Bone marrow (tissue), 2 donors: ENCODE results near the gene ITSN2.
"Not testable (repeated sequence)": the region's sequence is repeated elsewhere in the genome, so short reads cannot be mapped to it uniquely, and the experiment has no call there.

ENCODE experiments used
- DNase-seq, 2 donors: peaks; one replicate each; lab custom pipeline; 2025; lab: John Stamatoyannopoulos, UW

The ITSN2 gene

DNA sequence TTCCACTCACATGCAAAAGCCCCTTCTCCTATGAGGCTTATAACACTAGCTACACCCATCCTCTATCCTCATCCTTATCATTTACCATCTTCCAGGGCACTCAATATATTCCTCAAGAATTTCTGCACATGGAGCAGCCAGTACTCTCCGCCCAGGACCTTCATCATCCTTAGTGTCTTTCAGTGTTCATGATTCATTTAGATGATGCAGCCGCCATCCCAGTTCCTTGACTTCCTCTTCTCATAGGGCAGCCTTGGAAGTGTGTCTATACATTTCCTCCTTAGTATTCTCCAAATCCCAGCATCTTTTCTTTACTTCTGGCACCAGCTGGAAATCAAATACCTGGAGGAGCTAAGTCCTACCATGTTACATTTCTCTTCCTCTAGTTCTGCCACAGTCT lies 3.0 kb upstream of the ITSN2 start:
- no peak for DNase-seq

DNA sequence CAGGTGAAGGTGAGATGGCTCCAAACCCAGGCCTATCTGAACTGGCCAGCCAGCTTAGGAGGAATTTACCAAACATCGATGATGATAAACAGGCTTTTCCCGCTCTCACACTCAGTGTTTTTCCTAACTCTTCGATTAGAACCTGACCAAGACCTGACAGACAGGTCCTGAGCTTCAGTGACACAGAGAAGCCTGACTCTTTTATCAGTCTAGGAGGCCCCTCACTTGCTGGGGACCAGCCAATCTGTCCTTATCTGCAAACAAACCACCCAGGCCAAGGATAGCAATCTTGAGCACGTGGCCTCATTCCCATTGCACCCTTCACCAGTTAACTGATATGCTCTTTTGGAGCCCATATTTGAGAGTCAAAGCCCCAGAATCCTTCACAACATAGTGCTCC lies 1.9 kb upstream of the ITSN2 start:
- DNase-seq: no peak

DNA sequence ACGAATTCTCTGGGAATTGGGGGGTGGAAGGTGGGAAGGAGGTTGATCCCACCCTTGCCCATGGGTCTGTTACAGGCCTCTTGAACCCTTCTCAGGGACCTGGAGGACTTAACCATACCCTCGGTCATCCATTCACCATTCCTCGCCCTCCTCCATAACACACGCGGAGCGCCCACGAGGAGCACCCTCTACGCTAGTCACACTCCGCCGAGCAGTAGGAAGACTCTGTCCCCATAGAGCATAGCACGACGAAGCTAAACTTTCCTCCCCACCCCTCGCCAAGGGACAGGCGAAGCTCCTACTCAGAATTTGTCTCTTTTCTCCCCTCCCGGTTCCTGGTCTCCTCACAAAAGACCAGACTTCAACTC lies 611 bp upstream of the ITSN2 start:
- no peak for DNase-seq

DNA sequence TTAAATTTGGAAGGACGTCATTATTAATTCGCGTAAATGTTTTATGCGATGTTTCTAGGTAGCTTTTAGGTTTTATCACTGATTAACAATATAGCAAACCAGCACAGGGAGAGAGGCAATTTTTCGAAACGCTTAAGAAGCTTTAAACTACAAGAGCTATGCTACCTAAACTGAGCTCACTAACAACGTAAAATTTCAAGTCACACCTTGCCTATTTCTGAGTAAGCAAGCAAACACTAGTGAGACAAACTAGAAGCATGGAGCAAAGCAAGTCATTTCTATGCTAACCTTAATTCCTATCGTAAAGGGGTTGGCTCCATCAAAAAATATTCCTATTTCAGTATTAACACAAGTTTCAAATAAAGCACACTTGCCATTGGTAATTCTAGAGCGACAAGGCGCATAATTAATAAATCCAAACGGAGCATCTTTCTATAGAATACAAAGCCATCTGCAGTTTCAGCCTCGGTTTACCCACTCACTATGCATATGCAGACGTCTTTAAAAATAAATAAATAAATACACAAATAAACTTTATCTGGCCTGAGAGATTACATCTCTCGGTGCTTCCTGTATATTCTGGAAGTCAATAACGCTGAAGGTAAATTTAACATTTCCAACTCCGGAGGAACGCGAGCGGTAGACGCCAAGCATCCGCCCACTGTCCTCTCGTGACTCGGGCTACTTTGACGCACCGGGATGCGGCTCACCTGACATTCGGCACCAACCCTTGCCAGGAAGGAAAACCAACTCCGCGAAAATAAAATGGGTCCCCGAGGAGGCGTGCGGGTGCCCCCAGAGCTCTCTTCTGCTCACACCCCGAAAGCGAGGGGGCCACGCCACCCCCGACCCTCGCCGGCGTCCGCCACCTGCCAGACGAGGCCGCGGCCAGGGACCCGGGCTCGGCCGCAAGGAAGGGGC lies 947 bp downstream of the ITSN2 start:
- DNase-seq: no peak

DNA sequence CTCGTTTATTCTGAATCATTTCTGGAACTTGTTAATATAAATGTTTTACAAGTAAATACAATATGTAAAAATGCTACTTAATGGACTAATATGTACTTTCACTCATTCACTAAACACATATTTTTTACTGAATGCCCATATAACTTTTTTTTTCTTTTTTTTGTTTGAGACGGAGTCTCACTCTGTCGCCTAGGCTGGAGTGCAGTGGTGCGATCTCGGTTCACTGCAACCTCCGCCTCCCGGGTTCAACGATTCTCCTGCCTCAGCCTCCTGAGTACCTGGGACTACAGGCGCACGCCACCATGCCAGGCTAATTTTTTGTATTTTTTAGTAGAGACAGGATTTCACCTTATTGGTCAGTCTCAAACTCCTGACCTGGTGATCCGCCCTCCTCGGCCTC lies 2.6 kb downstream of the ITSN2 start:
- DNase-seq: not testable (repeated sequence)

DNA sequence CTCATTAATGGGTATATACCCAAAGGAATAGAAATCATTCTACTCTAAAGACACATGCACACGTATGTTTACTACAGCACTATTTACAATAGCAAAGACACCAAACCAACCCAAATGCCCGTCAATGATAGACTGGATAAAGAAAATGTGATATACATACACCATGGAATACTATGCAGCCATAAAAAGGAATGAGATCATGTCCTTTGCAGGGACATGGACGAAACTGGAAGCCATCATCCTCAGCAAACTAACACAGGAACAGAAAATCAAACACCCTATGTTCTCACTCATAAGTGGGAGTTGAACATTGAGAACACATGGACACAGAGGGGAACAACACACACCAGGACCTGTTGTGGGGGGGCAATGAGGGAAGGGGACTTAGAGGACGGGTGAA lies 3.2 kb downstream of the ITSN2 start:
- DNase-seq: not testable (repeated sequence)

DNA sequence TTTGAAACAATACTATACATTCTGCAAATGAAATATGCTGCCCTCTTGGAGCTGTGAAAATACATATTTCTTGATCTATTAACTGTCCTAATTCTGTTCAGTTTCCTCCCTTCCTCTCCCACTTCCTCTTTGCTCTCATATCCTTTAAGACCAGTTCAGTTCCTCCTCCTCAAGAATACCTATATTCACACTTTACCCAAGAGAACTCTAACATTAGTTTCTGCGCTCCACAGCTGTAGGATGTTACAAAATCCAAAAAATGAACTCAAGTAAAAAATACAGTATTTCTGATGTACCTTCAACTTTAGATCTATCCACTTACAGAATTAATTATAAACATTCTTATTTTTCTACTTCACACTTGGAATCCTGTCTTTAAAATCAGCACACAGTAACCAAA lies 5.4 kb downstream of the ITSN2 start:
- DNase-seq: no peak

DNA sequence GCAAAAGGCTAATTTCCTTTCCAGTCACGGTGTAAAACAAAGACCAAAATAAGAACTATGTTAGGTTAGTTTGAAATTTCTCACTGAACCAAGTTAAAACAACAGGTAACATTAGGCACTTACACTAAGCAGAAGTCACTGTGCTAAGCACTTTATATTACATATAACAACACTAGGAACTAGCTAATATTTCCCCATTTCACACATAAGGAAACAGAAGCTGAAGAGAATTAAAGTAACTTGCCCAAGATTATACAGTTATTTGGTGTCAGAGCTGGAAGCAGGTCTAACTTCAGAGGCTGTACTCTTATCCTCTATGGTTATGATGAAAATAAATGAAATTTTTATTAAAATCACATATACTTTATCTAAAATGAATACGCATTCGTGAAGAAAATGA lies 5.9 kb downstream of the ITSN2 start:
- DNase-seq: no peak

DNA sequence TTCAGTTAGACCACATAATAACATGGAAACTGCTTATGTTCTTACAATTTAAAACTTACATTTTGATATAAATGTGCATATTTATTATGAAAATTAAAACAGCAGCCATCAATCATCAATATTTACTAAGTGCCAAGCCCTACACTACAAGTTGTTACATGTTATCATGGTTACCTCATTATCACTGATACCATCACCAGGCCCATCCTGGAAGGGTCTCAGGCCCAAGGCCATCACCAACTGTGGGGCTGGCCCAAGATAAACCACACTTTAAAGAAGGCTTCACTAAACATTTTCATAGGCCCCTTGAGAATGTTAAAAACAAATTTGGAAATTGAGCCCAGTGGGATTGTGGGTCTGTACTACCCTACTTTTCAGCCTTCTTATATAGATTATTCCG lies 6.4 kb downstream of the ITSN2 start:
- DNase-seq: no peak

DNA sequence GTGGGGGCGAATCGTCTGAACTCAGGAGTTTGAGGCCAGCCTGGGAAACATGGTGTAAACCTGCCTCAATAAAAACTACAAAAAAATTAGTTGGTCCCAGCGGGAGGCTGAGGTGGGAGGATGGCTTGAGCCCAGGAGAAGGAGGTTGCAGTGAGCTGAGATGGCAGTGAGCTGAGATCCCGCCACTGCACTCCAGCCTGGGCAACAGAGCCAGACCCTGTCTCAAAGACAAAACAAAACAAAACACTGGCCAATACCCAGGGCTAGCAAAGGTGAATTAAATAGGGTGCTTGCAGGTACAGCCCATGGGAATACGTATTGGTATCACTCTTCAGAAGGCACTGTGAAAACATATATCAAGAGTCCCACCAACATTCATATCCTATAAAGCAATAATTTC lies 7.0 kb downstream of the ITSN2 start:
- DNase-seq: no peak

DNA sequence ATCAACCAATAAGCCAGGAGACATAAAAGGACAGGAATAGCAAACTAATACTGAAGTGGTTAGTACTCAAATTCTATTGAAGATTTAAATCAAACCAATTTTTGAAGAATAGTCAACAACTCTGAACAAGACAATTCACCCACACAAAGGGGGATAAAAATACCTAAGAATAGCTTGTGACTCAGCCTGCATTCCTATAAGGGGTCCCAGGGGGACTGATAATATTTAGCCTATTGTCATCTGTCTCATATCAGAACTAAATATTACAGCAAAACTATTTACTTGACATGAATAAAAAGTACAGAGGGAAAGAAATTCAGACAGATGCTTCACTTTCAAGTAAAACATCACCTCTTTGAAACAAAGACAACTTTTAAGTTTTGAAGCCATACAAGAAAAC lies 7.7 kb downstream of the ITSN2 start:
- DNase-seq: no peak

DNA sequence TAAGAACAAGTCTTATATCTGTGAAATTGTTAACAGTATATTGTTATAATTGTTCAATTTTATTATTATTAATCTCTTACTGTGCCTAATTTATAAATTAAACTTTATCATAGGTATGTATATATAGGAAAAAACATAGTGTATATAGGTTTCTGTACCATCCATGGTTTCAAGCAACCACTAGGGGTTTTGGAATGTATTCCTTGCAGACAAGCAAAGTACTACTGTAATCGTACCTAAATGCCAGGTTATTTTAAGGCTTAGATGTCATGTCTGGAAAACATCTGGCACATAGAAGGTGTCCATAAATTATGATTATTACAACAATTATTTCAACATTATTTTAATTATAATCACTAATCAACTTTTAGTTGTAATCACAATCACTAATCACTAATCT lies 8.4 kb downstream of the ITSN2 start:
- DNase-seq: no peak

DNA sequence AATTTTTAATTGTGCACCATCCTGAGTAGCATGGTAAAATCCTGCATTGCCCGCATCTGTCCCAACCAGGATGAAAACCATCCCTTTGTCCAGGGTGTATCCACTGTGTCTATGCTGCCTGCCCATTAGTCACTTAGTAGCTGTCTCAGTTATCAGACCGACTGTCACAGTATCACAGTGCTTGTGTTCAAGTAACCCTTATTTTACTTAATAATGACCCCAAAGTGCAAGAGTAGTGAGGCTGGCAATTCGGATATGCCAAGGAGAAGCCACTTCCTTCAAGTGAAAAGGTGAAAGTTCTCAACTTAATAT lies 8.8 kb downstream of the ITSN2 start:
- DNase-seq: no peak

DNA sequence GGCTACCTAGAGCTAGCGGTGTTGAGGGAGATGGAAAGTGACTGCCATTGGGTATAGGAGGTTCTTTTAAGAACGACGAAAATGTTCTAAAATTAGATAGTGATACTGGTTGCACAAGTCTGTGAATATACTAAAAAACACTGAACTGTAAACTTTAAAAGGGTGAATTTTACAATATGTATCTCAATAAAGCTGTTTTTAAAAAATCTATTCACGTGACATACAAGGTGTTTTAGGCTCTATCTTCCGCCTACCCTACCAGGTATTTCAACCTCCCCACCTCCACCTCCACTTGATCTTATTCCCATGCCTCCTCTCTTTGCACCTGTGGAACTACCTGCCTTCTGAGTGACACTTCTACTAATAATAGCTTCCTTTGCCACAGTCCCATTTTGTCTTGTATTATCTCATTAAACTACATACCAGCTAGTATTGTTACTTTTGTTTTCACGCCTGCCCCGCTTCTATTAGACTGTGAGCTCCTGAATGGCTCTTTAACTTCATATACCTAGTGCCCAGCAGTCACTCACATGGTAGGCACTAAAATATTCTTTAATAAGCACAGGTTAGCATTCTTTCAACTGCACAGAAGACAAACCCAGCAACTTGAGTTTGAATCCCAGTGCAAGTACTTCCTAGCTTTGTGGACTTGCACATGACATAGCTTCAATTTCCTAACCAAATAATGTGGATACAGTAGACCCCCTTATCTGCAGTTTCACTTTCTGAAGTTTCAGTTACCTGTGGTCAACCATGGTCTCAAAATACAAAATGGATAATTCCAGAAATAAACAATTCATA lies 9.3 kb downstream of the ITSN2 start:
- no peak for DNase-seq

DNA sequence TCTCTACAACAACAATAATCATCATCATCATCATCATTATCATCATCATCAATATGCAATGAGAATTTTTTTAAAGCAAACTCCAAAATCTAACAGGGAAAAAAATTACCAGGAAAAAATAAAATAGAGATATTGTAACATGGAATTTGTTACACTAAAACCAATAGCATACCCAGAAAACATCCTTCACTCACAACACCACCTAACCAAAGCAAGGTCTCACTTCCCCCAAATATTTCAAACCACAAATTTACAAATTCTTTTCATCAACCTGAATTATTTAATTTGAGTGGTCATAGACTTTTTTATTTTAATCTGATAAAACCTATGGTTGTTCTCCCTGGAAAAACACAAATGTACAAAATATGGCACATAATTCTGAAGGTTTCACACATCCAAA lies 11.2 kb downstream of the ITSN2 start:
- no peak for DNase-seq

DNA sequence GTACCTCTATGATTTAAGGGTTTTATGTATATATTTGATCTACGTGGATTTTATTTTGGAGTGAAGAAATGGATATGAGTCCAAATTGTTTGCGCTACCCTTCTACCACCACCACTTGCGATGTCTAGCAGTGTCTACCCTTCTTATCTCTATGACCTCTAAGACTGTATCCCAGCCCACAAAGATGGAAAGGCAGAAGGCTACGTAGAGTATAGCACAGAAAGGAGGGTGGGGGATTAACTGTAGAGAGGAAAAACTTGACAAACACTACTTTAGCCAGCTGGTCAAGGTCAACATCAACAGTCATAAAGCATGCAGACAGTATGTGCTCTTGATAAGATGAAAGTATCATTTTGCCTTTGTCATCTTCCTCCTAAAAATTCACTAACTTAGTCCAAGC lies 14.4 kb downstream of the ITSN2 start:
- DNase-seq: no peak

DNA sequence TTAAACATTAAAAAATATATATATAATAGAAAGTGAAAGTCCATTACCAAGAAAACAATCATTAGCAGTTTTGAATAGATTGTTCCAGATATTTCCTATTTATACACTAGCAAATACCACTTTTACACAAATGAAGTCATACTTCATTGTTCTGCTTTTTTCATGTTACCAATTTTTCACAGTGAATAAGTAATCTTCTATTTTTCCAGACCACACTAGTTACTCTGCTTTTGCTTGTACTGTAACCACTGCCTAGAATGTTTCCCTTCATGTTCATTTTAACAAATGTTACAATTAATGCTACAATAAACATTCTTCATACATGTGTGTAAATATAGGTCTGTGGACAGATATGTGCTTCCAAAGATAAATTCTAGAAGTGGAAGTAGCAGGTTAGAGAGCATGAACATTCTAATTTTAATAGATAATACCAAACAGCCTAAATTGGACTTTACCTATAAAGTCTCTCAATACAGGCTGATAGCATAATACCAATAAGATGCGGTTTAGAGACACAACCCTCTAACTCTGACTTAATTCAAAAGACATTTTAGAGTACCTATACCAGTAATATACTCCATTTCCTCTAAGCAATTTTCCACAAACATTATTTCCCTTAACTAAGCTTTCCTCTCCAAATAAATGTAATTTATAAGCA lies 17.0 kb downstream of the ITSN2 start:
- DNase-seq: peak in 1 of 2 donors; percentile 29

DNA sequence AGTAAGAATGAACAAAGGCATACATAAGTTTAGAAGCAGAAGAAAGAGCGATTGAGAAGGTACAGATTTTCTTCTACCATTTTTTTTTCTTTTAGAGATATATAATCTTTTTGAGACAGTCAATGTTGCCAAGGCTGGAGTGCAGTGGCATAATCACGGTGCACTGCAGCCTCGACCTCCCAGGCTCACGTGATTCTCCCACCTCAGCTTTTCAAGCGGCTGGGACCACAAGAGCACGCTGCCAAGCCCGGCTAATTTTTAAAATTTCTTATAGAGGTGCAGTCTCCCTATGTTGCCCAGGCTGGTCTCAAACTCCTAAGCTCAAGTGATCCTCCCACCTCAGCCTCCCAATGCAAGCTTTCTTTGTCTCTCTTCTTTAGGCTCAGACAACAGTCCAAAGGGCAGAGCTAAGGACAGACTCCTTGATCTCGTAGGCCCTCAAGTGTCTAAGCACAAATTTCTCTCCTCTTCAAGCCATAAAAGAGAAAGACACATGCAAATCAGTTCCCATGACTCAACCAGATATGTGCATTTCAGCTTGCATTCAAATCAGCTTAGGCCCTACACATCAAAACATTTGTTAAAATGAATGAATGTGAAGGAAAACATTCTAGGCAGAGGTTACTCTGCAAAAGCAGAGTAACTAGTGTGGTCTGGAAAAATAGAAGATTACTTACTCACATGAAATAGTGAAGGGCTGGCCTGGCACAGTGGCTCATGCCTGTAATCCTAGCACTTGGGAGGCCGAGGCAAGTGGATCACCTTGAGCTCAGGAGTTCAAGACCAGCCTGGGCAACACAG lies 18.0 kb downstream of the ITSN2 start:
- no peak for DNase-seq

DNA sequence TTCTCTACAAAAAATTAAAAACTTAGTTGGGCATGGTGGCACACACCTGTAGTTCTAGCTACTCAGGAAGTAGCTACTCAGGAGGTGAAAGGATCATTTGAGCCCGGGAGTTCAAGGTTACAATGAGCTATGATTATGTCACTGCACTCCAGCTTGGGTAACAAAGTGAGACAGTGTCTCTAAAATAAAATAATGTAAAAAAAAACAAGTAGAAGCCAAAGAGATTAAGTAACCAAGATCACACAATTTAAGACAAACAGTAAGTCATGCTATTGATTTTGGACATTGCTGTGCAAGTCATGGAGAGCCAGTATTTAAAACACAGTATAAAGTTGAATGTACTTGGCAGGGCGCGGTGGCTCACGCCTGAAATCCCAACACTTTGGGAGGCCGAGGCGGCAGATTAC lies 20.5 kb downstream of the ITSN2 start:
- DNase-seq: no peak

DNA sequence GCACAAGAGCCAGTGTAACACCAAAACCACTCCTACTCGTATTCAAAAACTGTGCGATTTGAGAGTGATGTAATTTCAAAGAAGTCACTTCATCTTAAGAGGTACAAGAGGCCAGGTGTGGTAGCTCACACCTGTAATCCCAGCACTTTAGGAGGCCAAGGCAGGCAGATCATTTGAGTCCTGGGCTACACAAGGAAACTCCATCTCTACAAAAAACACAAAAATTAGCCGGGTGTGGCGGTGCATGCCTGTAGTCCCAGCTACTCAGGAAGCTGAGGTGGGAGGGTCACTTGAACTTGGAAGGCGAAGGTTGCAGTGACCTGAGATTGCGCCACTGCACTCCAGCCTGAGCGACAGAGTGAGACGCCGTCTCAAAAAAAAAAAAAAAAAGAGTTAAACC lies 21.2 kb downstream of the ITSN2 start:
- not testable (repeated sequence) for DNase-seq

DNA sequence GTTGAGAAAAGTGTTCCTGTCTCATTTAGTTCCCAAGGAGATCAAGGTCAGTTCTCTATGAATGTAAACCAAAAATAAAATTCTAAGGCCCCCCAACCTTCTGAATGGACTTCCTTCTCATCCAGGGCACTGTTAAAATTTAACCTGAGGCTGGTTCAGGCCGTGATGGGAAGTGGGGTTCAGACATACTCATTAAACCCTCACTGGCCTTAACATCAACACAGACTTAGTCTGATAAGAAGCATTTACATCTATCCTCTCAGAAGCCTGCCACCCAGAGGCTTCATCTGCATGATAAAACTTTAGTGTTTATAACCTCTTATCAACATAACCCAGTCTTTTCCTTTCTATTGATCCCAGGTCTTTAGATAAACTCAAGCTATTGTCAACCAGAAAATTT lies 22.4 kb downstream of the ITSN2 start:
- DNase-seq: no peak

DNA sequence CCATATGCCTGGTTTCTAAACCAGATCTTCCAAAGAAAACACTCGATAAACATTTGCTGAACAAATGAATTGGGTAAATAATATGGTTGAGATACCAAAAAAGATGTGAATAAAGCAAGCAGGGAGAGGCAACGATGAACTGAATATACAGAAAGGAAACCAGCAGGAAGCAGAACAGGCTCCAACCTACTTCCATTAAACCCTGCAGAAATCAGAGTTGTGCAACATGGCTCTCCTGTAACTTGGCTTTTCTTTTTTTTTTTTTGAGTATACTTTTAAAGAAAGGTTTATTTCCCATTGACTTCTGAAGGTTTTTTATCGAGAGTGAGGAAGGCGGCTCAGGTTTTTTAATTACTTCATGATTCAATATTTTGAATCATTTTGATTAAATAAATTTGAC lies 23.5 kb downstream of the ITSN2 start:
- DNase-seq: peak in 1 of 2 donors; percentile 28
